GM18517 (cell line): ENCODE measurements around the gene NTN3.
A peak's percentile ranks its signal among the peaks of the same experiment; 100 is the strongest.

Source experiments
- ATAC-seq: cut with Tn5 transposase; IDR thresholded peaks from one replicate; pipeline ENCODE4 v1.9.1; 2021; ENCODE audit warnings: mild to moderate bottlenecking, moderate library complexity; ENCODE audit not compliant: unreplicated experiment

NTN3 gene

DNA sequence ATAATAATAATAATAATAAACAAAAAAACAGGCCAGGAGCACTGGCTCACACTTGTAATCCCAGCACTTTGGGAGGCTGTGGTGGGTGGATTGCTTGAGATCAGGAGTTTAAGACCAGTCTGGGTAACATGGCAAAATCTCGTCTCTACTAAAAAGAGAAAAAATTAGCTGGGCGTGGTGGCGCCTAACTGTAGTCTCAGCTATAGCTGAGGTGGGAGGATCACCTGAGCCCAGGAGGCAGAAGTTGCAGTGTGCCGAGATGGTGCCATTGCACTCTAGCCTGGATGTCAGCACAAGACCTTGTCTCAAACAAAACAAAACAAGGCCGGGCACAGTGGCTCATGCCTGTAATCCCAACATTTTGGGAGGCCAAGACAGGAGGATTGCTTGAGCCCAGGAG lies 23.9 kb downstream of the NTN3 start:
- ATAC-seq: no peak

DNA sequence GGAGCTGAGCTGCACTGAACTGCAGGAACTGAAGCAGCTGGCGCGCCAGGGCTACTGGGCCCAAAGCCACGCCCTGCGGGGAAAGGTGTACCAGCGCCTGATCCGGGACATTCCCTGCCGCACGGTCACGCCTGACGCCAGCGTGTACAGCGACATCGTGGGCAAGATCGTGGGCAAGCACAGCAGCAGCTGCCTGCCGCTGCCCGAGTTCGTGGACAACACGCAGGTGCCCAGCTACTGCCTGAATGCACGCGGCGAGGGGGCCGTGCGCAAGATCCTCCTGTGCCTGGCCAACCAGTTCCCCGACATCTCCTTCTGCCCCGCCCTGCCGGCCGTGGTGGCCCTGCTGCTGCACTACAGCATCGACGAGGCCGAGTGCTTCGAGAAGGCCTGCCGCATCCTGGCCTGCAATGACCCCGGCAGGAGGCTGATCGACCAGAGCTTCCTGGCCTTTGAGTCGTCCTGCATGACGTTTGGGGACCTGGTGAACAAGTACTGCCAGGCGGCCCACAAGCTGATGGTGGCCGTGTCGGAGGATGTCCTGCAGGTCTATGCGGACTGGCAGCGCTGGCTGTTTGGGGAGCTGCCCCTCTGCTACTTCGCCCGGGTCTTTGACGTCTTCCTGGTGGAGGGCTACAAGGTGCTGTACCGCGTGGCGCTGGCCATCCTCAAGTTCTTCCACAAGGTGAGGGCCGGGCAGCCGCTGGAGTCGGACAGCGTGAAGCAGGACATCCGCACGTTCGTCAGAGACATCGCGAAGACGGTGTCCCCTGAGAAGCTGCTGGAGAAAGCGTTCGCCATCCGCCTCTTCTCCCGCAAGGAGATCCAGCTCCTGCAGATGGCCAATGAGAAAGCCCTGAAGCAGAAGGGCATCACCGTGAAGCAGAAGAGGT lies 25.4 kb downstream of the NTN3 start:
- no peak for ATAC-seq

DNA sequence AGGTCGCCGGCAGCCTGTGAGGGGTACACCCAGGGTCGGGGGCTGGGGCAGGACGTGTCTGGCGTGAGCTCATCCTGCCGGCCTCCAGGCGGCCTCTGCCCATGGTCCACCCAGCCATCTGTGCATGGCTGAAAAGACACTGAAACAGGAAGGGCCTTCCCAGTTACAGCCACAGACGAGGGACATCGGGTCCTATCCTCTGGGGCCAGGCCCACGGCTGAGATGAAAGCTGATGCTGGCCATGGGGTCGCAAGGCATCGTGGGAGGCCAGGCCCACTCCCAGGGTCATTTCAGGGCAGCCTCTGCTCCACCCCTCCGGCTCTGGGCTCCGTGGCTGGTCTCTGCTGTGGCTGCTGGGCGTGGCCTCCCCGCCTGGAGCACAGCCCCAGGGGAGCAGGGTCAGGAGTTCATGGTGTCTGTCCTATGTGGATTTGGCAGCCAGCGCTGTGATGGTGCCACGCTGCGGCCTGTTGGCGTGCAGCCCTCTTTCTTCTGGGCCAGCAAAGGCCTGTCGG lies 26.1 kb downstream of the NTN3 start:
- no peak for ATAC-seq

DNA sequence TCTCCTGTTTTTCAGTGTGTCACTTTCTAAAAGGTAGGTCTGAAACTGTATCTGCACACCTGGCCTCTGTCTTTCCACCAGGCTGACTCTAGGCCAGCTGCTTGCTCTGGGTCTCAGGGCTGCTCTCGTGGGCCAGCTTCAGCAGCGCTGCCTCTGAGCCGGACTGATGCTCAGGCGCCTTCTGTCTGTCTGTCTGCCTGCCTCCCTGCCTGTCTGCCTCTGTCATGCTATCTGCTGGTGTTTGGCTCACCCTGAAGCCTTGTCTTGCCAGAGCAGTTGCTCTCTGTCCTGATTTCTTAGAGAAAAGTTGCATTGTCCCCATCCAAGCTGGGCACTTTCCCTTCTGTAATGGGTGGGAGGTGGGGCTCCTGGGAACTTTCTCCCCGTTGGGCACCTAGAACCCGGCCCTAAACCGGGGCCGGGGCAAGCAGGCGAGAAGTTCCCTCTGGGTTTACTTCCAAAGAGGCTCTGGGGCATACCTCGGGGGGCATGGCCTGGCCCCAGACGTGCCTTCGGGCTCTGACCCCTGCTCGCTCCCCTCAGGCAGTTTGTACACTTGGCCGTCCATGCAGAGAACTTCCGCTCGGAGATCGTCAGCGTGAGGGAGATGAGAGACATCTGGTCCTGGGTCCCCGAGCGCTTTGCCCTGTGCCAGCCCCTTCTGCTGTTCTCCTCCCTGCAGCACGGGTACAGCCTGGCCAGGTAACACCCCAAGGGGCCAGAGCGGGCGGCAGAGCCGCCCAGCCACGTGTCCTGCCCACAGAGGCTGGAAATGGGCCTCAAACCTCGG lies 26.8 kb downstream of the NTN3 start:
- no peak for ATAC-seq

DNA sequence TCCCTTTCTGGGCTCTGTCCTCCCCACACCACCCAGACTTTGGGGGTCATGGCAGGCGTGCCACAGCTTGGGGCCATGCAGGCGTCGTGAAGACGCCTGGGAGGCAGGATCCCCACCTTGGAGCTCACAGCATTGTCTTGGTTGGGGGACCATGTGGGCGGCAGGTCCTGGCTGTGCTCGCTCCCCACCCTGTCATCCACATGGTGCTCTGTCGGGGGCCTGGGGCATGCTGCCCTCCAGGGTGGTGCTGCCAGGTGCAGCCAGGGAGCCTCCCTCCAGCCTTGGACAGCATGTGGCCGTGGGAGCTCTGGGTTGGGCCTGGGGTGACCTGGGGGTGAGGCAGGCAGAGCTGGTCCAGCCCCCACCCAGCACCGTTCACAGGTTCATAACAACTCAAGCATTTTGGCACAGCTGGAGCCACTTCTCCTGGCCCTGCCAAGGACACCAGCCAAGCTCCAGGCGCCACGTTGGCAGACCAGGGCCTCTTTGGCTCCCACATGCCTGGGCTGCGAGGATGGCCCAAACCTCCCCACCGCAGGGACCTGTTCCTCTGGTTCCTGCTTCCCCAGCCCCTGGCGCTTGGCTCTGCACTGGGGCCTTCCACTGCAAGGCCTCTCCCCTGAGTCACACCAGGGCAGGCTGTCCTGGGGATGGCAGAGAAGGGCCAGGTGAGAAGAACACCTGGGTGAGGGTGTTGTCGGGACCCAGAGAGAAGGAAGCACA lies 27.6 kb downstream of the NTN3 start:
- no peak for ATAC-seq

DNA sequence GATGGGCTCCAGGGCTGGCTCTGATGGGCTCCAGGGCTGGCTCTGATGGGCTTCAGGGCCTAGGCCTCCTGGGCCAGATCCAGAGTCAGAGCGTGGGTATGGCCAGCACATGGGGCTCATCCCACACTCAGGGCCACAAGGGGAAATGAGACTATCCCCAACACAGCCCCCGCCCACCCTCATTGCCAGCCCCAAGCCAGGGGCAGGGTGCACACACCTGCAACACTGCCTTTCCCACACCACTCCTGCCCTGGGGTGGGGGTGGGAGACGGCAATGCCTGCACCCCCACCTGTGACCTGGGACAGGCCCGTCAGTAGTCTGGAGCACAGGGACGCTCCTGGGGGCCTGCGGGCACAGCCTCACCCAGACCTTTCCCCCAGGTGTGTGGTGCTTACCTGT lies 28.4 kb downstream of the NTN3 start:
- ATAC-seq: no peak

DNA sequence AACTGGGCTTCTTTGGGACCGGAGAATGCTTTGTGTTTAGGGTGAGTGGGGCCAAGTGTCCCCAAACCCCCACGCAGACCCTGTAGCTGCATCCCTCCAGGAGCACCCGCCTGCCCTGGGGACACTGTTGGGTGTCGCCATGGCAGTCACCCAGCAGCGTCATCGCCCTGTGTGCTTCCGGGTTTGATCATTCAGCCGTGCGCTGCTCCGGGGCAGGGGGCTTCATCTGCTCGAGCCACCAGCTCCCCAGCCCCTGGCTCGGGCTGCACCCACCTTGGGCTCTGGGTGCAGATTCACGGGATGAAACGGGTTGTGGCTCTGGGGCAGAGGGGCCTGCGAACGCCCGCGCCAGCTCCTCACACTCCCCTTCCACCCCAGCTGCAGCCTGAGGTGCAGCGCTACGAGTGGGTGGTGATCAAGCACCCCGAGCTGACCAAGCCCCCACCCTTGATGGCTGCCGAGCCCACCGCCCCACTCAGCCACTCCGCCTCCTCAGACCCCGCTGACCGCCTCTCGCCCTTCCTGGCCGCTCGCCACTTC lies 28.9 kb downstream of the NTN3 start:
- no peak for ATAC-seq

DNA sequence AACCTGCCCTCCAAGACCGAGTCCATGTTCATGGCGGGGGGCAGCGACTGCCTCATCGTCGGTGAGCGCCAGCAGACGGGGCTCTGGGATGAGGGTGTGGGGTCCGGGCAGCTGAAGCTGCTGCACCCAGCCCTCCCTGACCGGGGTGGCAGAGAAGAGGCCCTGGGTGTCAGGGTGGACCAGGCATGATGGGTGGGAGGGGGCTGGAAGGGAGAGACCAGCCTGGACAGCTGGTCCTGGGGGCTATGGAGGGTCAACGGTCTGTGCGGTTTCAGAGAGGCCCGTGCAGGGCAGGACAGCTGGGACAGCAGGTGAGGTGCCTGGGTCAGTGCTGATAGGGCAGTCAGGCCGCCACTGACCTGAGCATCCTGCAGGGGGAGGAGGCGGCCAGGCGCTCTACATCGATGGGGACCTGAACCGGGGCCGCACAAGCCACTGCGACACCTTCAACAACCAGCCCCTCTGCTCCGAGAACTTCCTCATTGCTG lies 29.4 kb downstream of the NTN3 start:
- ATAC-seq: no peak

DNA sequence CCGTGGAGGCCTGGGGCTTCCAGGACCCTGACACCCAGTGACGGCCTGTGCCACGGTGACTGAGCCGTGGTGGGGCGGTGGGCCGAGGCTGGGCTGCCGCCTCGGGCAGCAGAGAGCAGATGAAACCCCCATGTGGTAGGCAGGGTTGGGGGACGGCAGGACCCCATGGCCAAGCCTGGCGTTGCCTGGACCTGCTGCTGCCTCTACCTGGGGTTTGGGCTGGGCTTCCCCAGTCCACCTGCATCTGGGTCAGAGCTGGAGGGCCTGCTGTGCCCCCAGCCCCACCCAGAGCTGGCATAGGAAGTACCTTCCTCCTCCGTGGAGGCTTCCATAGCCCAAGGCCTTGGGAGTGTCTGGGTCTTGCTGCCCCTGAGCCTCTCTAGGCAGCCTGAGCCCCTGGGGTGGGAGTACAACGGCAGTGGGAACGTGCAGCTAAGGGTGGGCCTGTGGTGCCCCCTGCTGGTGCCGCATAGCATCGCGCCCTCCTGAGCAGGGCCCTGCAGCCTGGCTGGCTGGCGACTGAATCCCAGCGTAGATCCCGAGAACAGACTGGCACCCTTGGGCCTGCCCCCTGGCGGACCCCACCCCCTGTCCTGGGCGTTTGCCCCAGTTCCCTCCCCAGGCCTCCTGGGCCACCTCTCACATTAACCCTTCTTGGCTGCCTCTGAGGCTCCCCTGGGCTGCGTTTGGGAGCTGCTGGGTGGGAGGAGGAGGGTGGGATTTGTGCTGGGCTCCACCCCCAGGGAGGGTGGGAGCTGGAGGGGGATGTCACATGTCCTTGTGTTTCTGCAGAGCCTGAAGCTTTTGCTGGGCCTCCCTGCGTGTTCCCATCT lies 30.0 kb downstream of the NTN3 start:
- no peak for ATAC-seq

DNA sequence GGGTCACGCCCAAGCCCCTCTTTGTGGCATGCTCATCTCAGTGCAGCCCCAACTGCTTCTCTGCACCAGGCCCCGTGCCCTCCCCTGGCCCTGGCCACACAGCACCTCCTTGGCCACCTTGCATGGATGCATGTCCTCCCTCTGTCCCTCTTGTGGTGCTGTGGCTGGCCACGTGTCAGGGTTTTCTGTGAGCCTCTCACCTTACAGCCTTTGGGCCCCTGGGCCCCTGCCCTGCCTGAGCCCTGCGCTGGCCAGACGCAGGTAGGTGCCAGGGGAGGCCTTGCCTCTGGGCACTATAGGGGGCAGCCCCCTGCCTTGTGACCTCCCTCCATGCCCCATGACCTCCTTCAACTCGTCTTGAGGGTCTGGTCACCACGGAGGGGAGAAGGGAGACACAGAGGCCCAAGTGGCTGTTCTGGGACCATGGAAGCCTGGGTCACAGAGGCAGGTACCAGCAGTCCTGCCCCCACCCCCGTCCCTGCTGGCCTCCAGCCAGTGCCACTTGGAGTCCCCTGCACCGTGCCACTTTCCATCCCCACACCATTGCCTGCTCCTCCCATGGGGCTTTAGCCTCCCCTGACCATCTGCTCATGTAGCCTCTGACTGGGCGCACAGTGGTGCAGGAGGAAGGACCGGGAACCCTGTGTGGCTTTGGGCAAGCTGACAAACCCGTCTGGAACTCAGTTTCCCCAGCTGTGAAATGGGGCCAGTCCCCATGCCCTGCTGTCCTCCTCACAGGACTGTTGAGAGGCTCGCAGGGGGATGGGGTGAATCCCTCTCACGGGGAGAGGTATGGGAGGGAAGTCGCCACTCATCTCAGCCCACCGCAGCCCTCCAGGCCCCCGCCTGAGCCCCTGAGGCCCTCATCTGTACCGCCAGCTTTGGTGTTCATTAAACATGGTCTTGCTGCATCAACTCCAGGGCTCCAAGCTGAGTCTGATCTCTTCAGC lies 31.1 kb downstream of the NTN3 start:
- ATAC-seq: no peak

DNA sequence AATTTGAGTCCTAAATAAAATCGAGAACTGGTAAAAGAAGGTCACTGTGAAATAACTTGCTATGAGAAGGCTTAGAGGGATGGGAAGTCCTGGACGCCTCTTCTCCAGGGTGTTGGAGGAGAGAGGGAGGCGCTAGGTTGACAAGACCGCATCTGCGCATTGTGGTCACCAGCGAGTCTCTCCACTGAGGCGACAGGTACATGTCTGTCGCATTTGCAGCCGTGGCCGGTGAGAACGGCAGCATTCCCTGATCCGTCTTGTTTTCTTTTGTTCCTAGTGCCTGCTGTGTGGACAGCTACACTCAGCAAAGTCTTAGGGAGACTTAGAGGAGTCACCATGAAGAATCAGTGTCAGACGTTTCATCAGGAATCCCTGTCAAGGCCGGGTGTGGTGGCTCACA lies 34.6 kb downstream of the NTN3 start:
- ATAC-seq: no peak

DNA sequence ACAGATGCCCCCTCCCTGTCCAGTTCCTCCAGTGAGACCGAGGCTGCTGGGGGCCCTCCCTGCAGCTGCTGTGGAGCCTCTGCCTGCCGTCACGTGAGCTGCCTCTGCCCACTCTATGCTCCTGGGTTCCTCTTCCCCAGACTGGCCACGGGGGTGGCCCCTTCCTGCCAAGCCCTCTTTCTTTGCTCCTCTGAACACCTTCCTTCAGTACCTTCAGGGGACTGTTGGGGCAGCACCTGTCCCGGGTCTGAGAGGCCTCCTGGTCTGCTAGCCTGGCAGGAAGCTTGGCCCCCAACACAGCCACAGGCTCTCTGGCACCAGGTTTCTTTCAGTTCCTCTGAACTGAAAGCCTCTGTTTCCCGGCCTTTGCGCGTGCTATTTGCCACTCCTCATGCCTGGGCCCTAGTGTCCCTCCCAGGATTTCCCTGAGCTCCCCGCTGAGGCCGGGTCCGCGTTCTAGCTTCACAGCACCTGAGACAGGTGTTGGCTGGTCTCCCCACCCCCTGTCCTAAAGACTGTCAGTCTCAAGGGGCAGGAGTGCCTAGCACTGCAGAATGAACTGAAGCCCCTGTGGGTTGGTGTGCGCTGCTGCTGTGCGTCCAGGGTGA lies 36.1 kb downstream of the NTN3 start:
- peak; percentile 60 for ATAC-seq

DNA sequence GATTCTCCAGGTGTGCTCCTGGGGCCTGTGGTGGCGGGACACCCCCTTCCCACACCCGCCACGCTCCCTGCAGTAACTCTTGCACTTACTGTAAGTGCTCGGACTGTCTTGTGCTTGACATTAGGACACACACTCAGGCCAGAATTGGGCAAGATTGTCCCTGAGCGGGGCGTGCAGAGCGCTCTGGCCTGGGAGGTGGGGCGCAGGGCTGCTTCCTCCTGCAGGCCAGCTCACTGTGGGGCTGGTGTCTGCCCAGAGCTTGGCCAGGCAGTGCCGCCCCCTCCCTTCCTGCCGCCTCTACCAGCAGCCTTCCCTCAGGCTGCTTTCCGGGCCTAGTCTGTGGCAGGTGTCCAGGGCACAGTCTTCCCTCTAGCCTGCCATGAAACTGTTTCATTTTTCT lies 36.6 kb downstream of the NTN3 start:
- ATAC-seq: no peak

DNA sequence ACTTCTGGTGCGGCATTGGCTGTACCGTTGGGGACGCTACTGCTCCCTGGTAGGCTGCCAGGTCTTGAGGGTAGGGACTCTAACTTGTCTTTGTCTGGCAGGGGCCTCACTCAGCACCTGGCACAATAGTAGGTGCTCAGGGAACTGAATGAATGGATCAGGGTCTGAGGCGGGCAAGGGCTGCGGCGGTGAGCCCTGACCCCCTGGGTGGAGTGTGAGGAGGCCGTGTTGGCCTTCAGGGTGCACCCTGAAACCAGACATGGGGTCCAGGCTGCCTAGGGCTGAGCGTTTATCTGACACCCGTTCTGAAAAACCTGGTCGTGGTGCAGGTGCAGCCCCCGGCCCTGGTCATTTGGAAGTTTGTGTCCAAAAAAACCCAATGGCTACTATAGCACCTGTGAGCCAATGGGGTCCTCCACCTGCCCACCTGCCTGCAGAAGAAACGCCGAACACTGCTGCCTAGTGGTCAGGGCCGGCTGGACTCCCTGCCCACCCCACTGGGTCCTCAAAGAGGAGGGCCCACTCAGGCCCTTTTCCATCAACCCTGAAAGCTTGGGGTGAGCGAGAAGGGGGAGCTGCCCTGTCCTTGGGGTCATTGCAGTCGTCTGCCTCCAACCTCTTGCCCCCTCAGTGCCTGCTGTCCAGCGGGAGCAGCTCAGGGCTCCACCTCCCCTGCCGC lies 37.8 kb downstream of the NTN3 start:
- ATAC-seq: no peak

DNA sequence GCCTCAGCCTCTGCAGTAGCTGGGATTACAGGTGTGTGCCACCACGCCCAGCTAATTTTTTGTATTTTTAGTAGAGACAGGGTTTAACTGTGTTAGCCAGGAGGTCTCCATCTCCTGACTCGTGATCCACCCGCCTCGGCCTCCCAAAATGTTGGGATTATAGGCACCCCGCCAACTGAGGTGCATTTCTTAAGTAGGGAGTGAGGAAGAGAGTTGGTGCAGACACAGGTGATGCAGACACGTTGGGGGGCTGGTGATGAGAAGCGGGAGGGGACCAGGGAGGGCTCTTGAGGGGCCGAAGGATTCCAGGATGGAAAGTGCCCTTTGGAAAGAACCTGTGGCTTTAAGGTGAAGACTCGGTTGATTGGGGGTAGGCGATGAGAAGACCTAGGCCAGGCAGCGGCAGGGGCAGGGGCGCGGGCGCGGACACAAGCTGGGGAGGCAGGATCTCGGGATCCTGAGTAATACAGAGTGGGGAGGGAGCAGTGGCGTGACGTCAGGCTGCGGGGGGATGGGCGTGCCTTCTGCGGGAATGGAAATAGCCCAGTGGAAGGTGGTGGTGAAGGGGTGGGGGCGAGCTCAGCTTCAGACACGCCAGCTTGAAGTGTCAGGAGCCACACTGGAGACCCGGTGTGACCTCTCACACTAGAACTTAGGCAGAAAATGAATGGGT lies 40.2 kb downstream of the NTN3 start:
- ATAC-seq: no peak

DNA sequence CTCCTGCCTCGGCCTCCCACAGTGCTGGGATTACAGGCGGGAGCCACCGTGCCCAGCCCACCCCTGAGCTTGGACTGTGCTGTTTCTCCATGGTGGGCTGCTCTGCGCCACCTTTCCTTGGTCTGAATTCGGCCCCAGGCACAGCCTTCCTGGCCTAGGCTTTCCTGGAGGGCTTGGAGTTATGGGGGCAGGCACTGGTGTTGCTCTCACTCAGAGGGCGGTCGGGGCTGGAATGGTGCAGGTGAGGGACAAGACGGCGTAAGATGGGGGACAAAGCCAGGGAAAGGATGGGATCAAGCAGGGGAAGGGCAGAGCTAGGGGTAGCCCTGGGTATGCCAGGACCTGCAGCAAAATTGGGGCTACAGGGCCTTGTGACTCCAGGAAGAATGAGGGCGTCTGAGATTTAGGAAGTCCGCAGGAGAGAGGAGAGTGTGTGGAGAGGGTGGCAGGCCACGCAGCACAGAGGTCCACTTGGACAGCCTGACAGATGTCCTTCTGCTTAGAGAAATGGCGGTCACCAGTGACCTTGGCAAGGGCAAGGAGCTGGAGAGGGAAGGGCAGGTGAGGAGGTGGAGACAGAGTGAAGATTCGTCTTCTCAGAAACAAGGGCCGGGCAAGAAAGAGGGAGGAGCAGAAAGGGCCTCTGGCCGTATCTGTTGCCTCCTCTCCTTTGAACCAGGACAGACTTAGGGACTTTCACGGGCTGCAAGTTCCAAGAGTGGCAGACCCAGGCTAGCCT lies 41.1 kb downstream of the NTN3 start:
- no peak for ATAC-seq
